ENCODE results near the gene MAST4.

The MAST4 gene

GRCh38 chr5:67214707-67215447 is 618.7 kb downstream of the MAST4 start:
- no peak for DNase-seq (ENCODE audit: low read depth)

DNA sequence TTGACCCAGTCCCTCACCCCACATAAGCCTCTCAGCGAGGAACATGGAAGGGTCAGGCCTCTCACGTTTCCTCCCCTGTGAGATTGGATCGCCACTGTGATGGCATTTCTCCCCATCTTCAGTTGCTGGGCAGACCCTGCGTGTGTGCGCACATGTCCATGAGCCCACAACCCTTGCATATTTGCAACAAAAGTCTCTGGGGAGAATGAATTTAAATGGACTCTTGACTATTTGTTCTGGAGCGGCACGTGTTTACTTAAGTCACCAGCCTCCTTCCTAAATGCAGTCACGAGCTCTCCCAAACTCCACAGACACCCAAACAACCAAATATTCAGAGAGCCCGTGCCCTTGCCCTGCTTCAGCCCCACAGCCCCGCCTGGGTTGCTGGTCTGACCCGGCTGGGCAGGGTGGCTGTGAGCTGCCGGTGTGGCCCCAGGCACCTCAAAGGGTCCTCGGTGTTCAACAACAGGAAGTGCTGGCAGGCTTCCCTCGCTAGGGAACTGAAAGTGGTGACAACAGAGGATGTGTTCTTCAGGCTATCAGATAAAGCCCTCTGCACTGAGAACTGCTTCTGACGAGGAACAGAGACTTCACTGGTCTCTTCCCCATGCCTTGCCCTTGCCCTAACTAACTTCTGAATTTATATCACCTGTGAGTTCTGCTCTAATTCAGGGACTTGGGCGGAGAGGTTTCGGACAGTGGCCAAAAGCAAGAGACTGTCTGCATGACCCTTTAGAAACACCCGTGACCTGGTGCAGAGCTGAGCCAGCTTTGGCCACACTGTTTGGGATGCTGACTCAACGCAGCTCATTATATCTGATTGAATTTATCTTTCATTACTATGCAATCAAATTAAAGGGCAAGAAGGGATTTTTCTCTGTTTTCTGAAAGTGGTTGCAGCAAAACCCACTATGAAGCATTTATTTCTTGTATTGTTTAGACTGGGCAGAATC is 619.6 kb downstream of the MAST4 start:
- peak; percentile 56 for DNase-seq (ENCODE audit: low read depth)

DNA sequence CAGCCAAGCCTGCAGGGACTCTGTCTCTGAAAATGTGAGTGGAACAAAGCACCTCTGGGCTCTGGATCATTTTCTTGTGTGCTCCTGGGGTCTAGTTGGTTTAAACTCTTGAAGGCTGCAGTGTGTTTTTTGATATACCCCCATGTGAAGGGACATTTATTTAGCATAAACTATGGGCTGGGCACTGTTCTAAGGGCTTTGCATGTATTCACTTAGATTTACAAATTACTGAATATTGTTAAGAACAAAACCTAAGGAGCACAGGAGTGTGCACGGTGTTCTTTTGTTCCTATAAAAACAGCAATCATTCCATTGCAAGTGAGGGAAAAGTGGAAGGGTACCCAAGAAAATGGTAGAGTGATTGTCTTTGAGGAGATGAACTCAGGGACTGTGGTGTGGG is 620.4 kb downstream of the MAST4 start:
- no peak for DNase-seq (ENCODE audit: low read depth)

Measured in activated T-cell treated with anti-CD3 and anti-CD28 coated beads for 48 hours (primary cell).